GM18858 (cell line): ENCODE data around the gene EXOC2.
"Not testable (repeated sequence)": the region's sequence is repeated elsewhere in the genome, so short reads cannot be mapped to it uniquely, and the experiment has no call there.

Experiments
- ATAC-seq: cut with Tn5 transposase; IDR thresholded peaks from one replicate; pipeline ENCODE4 v1.9.1; 2021; ENCODE audit not compliant: unreplicated experiment

Gene EXOC2

DNA sequence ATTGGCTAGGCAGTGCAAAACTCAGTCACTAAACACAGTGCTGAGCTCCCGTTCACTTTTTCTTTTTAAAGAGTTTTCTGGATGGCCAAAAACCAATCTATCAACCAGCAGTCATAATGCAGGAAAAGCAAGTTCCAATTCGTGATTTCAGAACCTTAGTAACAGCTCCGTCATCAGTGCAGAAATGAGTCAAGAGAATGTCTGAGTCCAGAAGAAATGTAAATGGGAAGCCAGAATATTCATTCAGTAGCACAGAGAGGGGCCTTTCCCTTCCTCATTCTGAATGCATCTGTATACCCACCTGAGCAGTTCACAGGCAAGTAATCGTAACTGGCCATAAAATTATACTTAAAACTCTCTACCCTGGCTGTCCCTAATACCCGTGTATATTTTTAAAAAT, 56.5 kb downstream of the EXOC2 start:
- ATAC-seq, result no peak

DNA sequence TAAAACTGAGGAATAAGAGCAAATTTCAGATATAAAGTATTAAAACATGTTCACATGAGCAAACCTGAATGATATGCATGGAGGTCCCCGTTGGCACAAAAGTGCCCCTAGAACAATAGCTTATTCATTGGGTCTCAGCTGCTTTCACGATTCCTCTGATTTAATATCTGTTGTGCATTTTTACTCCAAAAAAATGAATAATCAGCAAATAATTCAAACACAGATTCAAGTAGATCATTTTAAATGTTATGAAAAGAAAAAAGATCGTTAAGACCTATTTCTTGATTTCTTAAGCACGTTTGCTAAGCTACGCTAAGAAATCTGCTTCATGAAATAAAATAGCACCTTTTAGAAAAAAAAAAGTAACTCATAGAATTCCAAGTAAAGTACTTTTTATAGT, 57.7 kb downstream of the EXOC2 start:
- no peak for ATAC-seq

DNA sequence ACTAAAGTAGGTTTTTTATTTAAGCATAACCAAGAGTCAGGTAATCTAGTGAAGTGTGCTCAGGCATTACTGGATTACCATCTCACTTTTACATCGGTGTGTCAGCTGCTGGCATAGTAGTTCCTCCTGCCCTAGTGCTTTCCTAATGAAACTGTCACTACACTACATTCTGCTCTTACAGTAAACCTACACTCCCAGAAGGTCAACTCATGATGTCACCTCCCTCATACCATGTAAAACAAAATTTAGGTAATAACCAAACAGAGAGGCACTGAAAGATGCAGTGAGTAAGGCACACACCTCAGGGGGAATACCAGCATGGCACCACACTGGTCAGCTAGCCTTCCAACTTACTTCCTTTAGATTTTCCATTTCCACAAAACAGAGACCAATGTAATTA, 59.3 kb downstream of the EXOC2 start:
- no peak for ATAC-seq

DNA sequence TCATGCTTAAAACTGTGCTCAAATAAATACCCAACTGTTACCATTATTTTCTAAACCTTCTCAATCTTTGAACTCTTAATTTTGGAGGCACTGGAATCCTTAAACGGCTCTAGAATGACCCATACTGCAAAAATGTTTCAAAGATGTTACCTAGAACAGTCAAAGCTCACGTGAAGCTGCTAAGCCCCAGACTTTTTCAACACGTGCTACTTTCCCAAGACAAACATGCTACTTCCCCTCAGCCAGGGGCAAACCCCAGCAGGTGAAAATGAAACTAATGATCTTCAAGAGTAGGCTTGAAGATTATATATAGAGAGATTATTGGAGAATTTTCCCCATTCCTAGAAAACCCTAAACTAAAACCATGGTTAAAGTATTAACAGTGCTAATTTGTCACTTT, 64.2 kb downstream of the EXOC2 start:
- no peak for ATAC-seq

DNA sequence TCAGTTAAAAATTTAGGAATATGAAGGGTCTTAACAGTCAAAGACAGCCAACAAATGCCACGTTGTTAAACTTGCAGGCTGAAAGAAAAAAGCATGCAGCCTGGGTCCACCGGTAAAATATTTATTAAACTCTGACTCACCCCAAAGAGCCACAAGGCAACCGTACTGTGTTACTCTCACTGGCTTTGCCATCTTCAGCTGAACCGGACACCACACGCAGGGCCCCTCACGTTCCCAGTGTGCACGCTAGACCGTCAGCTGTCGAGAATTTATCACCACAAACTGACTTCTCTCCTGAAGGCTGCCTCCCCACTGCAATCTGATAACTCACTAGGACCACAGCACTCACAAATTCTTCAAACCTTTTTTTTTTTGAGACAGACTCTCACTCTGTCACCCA, 66.7 kb downstream of the EXOC2 start:
- no peak for ATAC-seq

DNA sequence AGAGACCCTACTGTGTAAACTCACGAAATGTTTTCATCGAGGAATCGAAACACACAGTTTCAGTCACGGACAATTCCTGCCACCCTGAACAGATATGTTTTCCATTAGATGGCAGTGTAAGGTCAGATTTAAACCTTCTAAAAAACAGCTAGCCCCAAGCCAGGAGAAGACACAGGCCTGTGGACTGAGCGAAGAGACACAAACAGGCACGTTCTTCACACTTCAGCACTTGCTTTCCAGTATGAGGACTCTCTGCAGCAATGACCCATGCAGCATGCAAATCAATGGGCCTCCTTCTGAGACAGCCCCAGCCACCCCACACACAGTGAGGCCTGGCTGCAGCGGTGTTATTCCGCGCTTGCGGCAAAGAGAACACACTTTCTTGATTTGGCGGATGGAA, 68.0 kb downstream of the EXOC2 start:
- no peak for ATAC-seq

DNA sequence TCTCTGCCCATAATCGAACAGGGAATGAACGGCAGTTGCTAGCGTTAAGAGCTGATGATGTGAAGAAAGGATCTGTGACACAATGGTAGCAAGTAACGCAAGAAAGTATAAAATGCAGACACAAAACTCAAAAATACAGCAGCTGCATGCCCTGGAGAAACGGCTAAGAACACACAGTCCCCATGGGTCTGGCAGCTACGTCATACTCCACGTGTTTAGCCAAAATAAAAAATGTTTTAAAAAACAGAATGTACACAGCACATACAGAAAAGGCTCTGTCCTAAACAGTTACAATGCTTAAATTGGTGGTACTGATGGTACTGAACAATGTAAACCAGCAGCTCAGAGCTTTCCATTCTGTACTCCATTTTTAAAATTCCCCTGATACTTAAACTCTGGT, 70.5 kb downstream of the EXOC2 start:
- ATAC-seq, result no peak

DNA sequence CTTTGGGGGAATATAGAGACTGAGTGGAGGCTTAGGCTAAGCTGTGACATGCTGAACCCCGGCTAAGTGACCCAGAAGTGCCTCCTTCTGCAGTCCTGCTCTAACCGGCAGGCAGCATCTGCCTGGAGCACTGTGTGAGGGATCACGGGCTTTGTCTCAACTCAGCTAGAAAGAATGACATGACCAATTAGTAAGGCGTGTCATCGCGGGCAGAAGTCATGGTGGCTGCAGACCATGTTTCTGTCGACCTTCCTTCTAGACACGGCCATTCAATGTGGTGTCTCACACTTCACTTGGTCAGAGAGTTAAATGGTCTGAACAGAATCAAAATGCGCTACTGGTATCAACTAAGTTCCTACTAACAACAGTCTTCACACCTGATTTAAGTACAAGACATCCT, 71.0 kb downstream of the EXOC2 start:
- no peak for ATAC-seq

DNA sequence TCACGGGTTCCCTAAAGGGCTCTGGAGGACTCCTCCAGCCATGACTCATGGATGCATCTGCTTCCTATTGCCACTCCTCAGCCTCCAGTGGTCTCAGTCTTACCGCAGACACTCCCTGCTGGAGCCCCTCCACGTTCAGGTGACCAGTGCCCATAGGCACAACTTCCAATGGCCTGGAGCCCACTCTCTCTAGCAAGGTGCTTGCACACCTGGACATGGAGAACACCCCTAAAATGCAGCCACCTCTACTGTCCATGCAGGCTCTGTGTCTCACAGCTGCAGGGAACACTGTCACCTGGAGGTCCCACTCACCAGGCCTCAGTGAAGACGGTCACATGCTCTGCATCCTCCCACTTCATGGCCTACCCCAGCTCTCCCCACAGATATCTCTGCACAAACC, 72.0 kb downstream of the EXOC2 start:
- ATAC-seq, result no peak

DNA sequence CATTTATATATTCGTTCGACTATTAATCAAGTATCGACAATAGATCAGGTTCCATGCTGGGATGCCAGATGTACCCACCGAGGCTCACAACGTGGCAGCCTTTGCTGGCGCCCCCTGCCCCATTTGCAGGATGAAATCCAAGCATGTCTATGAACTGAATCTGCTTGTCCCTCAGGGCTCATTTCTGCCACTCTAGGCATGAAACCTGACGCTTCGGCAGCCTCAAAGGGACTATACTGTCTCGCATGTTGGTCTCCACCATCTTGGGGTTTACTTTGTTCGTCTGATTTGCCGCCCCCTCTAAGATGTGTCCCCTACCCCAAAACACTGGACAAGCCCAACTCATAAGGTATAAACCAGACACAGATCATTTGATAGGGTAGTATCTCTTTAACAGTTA, 72.8 kb downstream of the EXOC2 start:
- ATAC-seq, result no peak

DNA sequence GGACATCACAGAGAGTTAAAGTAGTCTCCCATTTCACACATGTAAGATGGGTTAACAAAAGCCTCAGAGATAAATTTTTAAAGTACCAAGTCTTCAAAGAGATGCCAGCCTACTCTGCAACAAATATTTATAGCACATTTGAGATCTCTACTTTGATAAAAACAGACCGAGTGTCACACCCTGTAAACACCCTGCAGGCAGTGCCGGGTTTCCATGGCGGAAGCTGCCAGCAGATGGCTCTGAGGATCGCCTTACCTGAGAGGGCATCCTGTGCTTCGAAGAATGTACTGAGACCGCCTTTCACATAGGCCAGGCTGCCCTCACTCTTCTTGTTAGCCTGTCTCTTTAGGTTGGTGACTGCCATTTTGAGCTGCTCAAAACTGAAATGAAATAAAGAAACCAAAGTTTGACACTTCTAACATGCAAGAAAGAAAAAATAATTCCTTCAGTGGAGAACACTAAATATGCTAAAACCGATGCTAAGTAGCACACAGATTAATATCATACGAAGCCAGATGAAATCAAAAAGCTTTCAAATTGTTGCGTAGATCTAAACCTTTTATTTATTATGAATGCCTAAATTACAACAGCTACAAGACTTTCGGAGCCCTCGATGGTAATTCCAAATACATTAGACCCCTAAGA, 75.4 kb downstream of the EXOC2 start:
- ATAC-seq, result no peak

DNA sequence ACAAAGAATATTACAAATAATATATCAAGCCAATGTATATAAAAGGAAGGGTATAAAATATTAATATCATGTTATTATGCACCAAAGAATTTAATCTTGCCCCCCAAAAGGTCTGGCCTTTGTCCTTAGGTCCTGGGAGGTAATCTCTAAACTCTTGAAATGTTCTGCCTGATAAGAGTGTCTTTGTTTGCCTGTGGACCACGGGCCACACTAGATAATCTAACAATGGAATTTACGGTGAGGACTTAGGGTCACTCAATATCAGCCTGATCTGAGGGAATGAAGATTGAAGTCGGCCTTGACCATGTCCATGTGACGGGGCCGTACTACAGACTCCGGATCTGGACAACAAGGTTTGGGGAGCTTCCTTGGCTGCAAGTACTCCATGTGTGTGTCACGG, 79.0 kb downstream of the EXOC2 start:
- no peak for ATAC-seq

DNA sequence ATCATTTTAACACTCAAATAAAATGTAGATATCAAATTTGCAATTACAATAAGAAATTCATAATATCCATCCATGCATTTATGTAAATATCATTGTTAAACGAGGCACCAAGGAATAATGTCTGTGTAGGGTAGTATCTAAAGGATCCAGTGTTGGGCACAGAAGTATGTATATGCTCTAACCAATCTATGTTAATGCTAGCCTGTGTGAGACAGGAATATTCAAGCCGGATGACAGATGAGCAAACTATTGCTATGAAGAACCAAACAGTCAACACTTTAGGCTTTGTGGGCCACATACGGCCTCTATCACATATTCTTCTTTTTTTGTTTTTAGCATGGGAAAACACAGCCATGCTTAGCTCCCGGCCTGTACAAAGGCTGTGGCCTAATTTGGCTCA, 81.0 kb downstream of the EXOC2 start:
- ATAC-seq, result no peak

DNA sequence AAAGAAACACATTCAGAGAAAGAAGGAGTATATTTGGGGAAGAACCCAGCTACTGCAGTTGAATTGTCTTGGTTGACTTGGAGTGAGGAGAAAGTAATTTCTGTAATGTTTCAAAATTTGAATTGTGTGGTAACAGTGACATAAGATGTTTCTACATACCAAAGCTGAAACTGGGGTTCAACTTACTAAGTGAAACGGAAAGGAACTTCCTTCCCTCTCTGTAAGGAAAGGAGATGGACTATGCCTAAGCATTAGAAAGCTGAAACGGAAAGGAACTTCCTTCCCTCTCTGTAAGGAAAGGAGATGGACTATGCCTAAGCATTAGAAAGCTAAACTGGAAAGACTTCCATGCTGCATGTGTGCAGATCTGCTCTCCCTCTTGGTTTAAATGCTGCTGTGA, 82.1 kb downstream of the EXOC2 start:
- no peak for ATAC-seq

DNA sequence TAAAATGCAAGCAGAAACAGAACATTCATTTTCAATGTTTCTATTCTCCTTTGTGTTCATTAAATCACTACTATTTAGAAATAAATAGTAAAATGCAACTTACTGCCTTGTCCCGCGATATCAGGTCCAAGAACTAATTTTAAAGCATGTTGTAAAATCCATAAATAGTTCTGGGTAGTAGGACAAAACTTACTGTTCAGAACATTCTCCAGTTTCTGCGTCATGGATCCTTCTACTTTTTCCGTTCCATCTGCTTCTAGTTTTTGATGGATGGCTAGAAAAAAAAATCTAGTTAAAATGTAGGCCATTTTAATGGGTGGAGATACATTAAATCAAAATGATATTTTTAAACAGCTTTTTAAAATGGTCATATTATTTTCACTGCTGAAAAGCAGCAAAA, 83.0 kb downstream of the EXOC2 start:
- ATAC-seq, result no peak

DNA sequence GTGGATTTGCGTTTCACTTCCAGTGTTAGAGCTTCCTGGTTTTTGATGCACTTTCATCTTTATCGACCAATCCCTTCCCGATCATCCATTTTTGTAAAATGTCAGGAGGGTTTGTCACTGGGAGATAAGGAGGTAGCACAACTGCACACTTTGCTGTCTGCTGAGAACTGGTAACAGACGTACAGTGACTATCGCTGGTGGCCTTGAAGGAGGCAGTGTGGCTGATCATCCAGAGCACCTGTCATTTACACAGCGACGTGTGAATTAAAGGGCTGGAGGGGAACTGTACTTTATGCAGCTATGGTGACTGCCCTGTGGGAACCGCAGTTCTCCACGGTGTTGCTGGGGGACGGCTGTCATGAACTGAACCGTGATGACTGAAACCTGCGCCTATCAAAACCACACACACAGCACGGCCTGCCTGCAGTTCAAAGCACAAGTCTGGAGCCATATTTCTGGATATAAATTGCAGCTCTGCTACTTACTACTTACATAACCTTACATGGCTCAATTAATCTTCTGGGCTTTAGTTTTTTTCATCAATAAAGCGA, 86.0 kb downstream of the EXOC2 start:
- ATAC-seq, result no peak

DNA sequence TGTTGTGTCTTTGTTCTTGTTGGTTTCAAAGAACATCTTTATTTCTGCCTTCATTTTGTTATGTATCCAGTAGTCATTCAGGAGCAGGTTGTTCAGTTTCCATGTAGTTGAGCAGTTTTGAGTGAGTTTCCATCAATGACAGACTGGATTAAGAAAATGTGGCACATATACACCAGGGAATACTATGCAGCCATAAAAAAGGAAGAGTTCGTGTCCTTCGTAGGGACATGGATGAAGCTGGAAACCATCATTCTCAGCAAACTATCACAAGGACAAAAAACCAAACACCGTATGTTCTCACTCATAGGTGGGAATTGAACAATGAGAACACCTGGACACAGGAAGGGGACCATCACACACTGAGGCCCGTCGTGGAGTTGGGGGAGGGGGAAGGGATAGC, 87.0 kb downstream of the EXOC2 start:
- ATAC-seq, result not testable (repeated sequence)

DNA sequence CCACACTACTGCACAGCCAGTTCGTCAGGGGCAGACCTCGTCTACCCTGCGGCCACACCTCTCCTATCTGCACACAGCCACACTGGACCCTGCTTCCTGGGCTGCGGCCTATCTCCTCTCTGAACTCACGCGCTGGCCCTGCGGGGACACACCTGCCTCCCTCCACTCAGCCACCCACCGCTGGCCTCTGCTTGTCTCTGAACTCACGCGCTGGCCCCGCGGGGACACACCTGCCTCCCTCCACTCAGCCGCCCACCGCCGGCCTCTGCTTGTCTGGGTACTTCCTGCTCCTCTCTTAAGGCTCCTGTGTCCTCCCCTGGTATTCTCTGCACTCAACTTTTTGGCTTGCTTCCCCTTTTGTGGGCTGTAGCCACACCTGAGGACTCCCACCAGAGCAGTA, 88.4 kb downstream of the EXOC2 start:
- no peak for ATAC-seq

DNA sequence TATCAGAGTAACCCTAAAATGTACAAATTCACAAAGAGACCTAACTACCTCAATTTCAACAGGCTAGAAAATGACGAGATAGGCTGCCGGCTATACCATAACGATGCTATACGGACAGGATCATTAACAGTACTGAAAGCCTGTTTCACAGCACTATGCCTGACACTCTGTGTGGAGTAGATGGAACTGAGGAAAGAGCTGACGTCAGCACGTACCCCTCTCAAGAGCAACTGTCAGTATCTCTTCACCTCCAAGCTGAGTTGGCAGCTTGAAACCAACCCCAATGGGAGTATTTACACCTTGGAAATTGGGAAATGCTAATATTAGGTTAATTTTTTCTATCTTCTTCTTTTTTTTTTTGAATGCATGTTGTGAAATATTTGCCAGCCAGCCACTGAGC, 89.7 kb downstream of the EXOC2 start:
- no peak for ATAC-seq

DNA sequence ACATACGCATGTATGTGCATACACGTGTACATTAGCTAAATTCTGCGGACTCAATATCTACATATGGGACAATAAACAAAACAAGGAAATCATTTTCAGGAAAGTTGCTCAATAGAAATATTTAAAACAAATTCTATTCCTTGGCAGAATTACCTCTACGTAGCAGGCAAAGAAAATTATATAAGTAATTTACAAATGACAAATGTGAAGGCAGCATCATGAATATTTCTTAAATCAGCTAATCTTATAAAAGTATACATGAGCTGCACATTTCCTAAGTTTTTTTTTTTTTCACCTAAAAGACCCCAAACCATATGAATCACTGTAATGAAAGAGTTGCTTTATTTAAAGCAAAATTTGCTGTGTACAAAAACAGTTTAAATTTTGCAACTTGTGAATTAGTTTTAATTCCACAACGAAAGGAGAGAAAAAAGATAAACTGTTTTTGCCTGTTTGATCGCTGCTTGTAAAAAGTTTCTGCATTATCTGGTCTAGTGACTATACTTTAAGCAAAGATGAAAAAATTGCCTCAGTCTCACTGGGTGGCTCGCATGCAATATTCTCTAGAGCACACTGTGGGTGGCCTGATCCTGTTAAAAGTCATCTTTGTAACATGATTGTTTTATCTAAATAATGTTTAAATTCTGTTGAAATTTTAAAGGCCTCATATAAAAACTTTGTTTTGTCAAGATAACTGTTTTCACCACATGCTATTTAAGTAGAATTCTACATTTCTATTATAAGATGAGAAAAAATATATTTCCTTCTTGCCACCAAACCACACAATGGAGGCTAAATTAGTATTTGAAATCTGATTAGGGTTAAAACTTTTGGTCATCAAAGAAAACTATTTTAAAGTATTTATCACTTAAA, 93.1 kb downstream of the EXOC2 start:
- ATAC-seq, result no peak

DNA sequence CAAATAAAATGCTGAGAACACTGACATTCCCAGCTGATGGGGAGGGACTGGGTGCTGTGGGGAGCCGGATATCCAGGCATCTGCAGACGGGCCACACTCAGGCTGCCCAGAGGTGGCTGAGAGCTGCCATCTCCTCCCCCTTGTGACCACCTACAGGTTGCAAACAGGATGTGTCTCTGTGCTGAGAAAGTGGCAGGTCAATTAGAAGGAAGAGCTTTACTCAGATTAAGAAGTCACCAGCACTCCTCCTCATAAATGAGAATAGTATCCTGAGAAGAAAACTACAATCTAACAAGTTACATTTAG, 99.1 kb downstream of the EXOC2 start:
- no peak for ATAC-seq

DNA sequence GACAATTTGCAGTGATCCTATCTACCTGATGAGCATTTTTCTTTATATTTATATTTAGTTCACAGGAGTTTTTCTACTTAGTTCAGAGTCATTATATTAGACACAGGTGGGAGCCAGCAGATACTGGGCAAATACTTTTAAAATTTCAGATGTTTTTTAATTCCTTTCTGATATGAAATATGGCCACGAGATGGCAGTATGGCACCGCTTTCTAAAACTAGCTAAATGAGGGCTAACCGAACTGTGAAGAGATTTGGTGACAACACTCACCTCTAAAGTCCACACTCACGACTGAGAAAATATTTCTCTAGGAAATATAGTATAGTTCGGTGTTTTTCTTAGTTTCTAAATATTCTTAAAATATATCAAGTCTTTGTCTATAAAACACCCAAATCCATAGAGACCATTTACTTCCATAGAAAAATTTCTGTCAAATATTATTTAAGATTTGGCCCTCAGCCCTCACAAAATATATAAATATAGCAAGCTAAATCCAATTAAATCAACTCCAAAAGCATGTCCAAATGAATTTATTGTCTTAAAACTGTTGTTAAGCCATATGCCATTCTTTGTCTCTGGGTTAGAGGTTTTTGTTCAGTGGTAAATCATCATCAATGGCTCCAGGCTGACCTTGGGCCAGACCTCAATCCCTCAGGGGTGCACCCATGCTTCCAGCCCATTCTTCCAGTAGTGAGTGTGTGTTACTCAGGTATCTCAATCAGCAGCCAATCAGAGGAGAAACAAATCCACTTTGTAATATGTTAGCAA, 99.6 kb downstream of the EXOC2 start:
- no peak for ATAC-seq
